ENCODE results near the gene LRRC51. TPM values are rescaled to one million over a fixed set of nuclear protein-coding genes. Genes with fewer than 3 reads are reported as not detected.

LRRC51 gene
- total RNA-seq, 4 donors from 2014 or later: 5.1 to 77.4 (median 6.7) TPM

- no peak for DNase-seq
Measured at GRCh38 chr11:72105888-72106287, 25.2 kb downstream of the LRRC51 start, which contains the start of gene TOMT. TOMT (plus strand) TSS chr11:72105924; CDS start chr11:72105952, 28 bp downstream.

GRCh38 chr11:72111300-72112142 lies 30.9 kb downstream of the LRRC51 start:
- in situ Hi-C loops (cut with MboI; ENCODE audit: low pct_ligation_motif_present in 1 of 4, low pct_unique_long_range_greater_than_20kb in 1 of 4, low sequenced_read_pairs in 3 of 4): no loop called here
- H3K27me3 ChIP-seq: no peaks in the 10 kb centered on the region
- H3K4me3 ChIP-seq: peak overlapping the region; percentile 4 to 80 (median 60)
- no peak for DNase-seq
- peak overlapping the region; percentile 93 to 95 (median 94) for H3K27ac ChIP-seq
- no peaks in the 10 kb centered on the region for H3K9me3 ChIP-seq
- peaks cover 0 to 17% (median 8%) of the 10 kb centered on the region in 4 donors for H3K4me1 ChIP-seq
- H3K36me3 ChIP-seq: no peaks in the 10 kb centered on the region
- intact Hi-C loops (cut with DNase I; ENCODE audit: low total_unique reads): no loop called here
- no peak for TF ChIP-seq EP300 (IDR thresholded peaks at IDR 0.05; ENCODE audit: low read depth)
- 0 to 2% methylated on average over 1 to 10 of the region's 10 CpGs for WGBS, 2 donors (ENCODE audit: low coverage in 1 of 2)

More at GRCh38 chr11:72105888-72106287, 25.2 kb downstream of the LRRC51 start, which contains the start of gene TOMT:
- H3K36me3 ChIP-seq: no peaks in the 10 kb centered on the region
- intact Hi-C loops (cut with DNase I; ENCODE audit: low total_unique reads) (no loop called here), in situ Hi-C loops (cut with MboI; ENCODE audit: low pct_ligation_motif_present in 1 of 4, low pct_unique_long_range_greater_than_20kb in 1 of 4, low sequenced_read_pairs in 3 of 4) (no loop called here)
- H3K27me3 ChIP-seq: no peaks in the 10 kb centered on the region
- H3K4me1 ChIP-seq: peaks cover 8 to 24% (median 20%) of the 10 kb centered on the region in 4 donors
- no peak within 1 kb of the TSS for H3K4me3 ChIP-seq
- 85 to 100% methylated on average over 2 to 3 of the region's 14 CpGs for WGBS, 2 donors (ENCODE audit: low coverage in 1 of 2)
- no peak within 1 kb of the TSS for H3K27ac ChIP-seq
- H3K9me3 ChIP-seq: no peaks in the 10 kb centered on the region
- no peak for TF ChIP-seq POLR2A (IDR thresholded peaks at IDR 0.05)
- TF ChIP-seq EP300 (IDR thresholded peaks at IDR 0.05; ENCODE audit: low read depth): no peak
- no peak for TF ChIP-seq POLR2AphosphoS5 (IDR thresholded peaks at IDR 0.05)
- no peak for TF ChIP-seq CTCF (IDR thresholded peaks at IDR 0.05)

GRCh38 chr11:72112143-72112977 lies 31.7 kb downstream of the LRRC51 start, which contains the start of gene ANAPC15:
ANAPC15 (minus strand) TSS chr11:72112695; CDS start chr11:72111276, 1,419 bp downstream.
- Histone ChIP-seq H3K36me3 (no peaks in the 10 kb centered on the region), H3K9me3 (no peaks in the 10 kb centered on the region), H3K27ac (peak within 1 kb of the TSS; percentile 93 to 95 (median 94)), H3K4me1 (peaks cover 0 to 17% (median 8%) of the 10 kb centered on the region in 4 donors), H3K27me3 (no peaks in the 10 kb centered on the region), H3K4me3 (peak within 1 kb of the TSS; percentile 56 to 80 (median 68))
- WGBS, 2 donors (ENCODE audit: low coverage in 1 of 2): 0% methylated on average over 1 to 49 of the region's 49 CpGs
- in situ Hi-C loops (cut with MboI; ENCODE audit: low pct_ligation_motif_present in 1 of 4, low pct_unique_long_range_greater_than_20kb in 1 of 4, low sequenced_read_pairs in 3 of 4) (no loop called here), intact Hi-C loops (cut with DNase I; ENCODE audit: low total_unique reads) (no loop called here)
- peak; percentile 99 for DNase-seq
- TF ChIP-seq POLR2AphosphoS5 (IDR thresholded peaks at IDR 0.05) (peak; percentile 97 to 98 (median 97)), POLR2A (IDR thresholded peaks at IDR 0.05) (peak; percentile 92), CTCF (IDR thresholded peaks at IDR 0.05) (no peak), EP300 (IDR thresholded peaks at IDR 0.05; ENCODE audit: low read depth) (no peak)

GRCh38 chr11:72112978-72113808 lies 32.5 kb downstream of the LRRC51 start:
- Histone ChIP-seq H3K27me3 (no peaks in the 10 kb centered on the region), H3K9me3 (no peaks in the 10 kb centered on the region), H3K27ac (peak overlapping the region; percentile 93 to 95 (median 94)), H3K4me3 (peak overlapping the region in 3 of 4 donors; percentile 56 to 80 (median 64)), H3K4me1 (peaks cover 0 to 17% (median 8%) of the 10 kb centered on the region in 4 donors), H3K36me3 (no peaks in the 10 kb centered on the region)
- intact Hi-C loops (cut with DNase I; ENCODE audit: low total_unique reads): no loop called here
- in situ Hi-C loops (cut with MboI; ENCODE audit: low pct_ligation_motif_present in 1 of 4, low pct_unique_long_range_greater_than_20kb in 1 of 4, low sequenced_read_pairs in 3 of 4): no loop called here
- TF ChIP-seq POLR2A (IDR thresholded peaks at IDR 0.05) (no peak), CTCF (IDR thresholded peaks at IDR 0.05) (no peak), EP300 (IDR thresholded peaks at IDR 0.05; ENCODE audit: low read depth) (no peak), POLR2AphosphoS5 (IDR thresholded peaks at IDR 0.05) (no peak)
- no peak for DNase-seq
- WGBS, 2 donors (ENCODE audit: low coverage in 1 of 2): 64 to 67% methylated on average over 3 to 9 of the region's 9 CpGs

Measured in transverse colon (tissue), 4 donors.